Esophagus muscularis mucosa (tissue), 4 donors: ENCODE measurements around the gene OLFM4. TPM values are rescaled to one million over a fixed set of nuclear protein-coding genes. Genes with fewer than 3 reads are reported as not detected.
A peak's percentile ranks its signal among the peaks of the same experiment; 100 is the strongest.

Experiments
- DNase-seq: peaks from one replicate; pipeline ENCODE4 v3.0.0-alpha.2; 2017; ENCODE audit errors: extremely low spot score
- H3K27ac ChIP-seq, 4 donors: fragments of 200-600 bp; sonication (generic); replicated peaks in 1 of 4; 1 replicate in 3 of 4; 2 replicates in 1 of 4; pipeline ENCODE4 v1.5.1; 2016 to 2019; ENCODE audit warnings: mild to moderate bottlenecking in 1 of 4
- H3K27me3 ChIP-seq, 4 donors: fragments of 200-600 bp; sonication (generic); one replicate each; pipeline versions ENCODE4 v1.5.1 to v1.6.0; 2016 to 2019
- H3K36me3 ChIP-seq, 4 donors: fragments of 200-600 bp; sonication (generic); one replicate each; pipeline ENCODE4 v1.5.1; 2016 to 2019
- H3K4me1 ChIP-seq, 4 donors: fragments of 200-600 bp; sonication (generic); one replicate each; pipeline ENCODE4 v1.5.1; 2016 to 2019
- H3K4me3 ChIP-seq, 4 donors: fragments of 200-600 bp; sonication (generic); 1 replicate in 2 of 4; 2 replicates in 2 of 4; pipeline ENCODE4 v1.5.1; 2016 to 2019; ENCODE audit warnings: mild to moderate bottlenecking in 4 of 4, moderate library complexity in 1 of 4
- H3K9me3 ChIP-seq, 4 donors: fragments of 200-600 bp; sonication (generic); 1 replicate in 3 of 4; 2 replicates in 1 of 4; pipeline ENCODE4 v1.5.1; 2016 to 2019
- EP300 ChIP-seq: sonication (generic); formaldehyde crosslinking; IDR thresholded peaks from one replicate; pipeline ENCODE4 v1.6.1; 2017; ENCODE audit warnings: antibody characterized with exemption
- POLR2A ChIP-seq: fragments of 450-650 bp; IDR thresholded peaks from one replicate; pipeline ENCODE4 v1.6.1; 2017; ENCODE audit warnings: antibody characterized with exemption, moderate library complexity, mild to moderate bottlenecking, low read depth
- POLR2AphosphoS5 ChIP-seq, 2 donors: sonication (generic); formaldehyde crosslinking; IDR thresholded peaks; one replicate each; pipeline ENCODE4 v1.6.1; 2017; ENCODE audit warnings: antibody characterized with exemption in 2 of 2
- WGBS: methylation state at CpG from one replicate; pipeline ENCODE4 v1.1.5; 2018; 5-methylcytosine and 5-hydroxymethylcytosine counted together
- intact Hi-C: fragments of 100-400 bp; cut with DNase I; formaldehyde crosslinking; loops from one replicate; pipeline ENCODE4 v1.15.1; 2023
- total RNA-seq, 4 donors: library from RNA; depleted of rRNA; stranded (reverse); fragments of >200 nt; gene quantifications; one replicate each; pipeline versions ENCODE4 v1.1.0 to v1.2.1, GENCODE V29; 2016
- TF ChIP-seq, protein P1 (sequence below), 3 experiments: fragments of 200-600 bp in 2 of 3; fragments of 450-650 bp in 1 of 3; sonication (generic) in 2 of 3; IDR thresholded peaks; one replicate each; pipeline ENCODE4 v1.5.1; 2017 to 2019; ENCODE audit warnings: antibody characterized with exemption in 3 of 3, mild to moderate bottlenecking in 2 of 3, moderate library complexity in 1 of 3

OLFM4 gene
- total RNA-seq, 4 donors from 2014 or later = under 0.01 to 0.66 (median 0.13) TPM; not detected in 1

DNA sequence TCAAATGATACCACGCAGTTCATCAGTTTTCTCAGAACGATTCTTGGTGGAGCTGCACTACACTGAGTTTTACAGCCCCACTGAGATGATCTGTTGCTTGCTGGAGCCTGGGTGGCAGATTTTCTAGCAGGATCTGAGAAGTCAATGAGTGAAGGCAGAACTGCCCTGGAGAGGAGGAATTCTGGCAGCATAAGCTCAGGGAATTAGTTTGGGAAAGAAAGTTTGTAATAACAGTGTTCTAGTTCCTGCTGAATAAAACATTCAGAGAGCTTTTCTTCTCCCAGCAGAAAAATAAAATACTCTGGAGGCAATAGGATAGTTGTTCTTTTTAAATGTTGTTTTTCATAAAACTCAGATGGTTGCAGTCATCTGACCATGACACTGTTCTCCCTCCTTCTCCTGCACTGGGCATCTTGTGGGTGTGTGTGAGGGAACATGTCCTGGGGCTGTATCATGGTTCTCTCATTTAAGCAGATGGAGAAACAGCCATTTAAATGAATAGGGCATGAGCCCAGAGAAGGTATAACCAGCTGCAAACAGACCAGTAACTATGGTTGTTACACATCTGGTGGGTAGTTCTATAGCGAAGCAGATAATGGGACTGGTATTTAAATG, 29.6 kb downstream of the OLFM4 start:
- no peak overlapping the region for H3K4me3 ChIP-seq
- 82% methylated on average over 3 of the region's 3 CpGs for WGBS
- TF ChIP-seq EP300 (no peak), POLR2AphosphoS5 (IDR thresholded peaks at IDR 0.05) (no peak), POLR2A (no peak)
- TF ChIP-seq, protein P1, sequence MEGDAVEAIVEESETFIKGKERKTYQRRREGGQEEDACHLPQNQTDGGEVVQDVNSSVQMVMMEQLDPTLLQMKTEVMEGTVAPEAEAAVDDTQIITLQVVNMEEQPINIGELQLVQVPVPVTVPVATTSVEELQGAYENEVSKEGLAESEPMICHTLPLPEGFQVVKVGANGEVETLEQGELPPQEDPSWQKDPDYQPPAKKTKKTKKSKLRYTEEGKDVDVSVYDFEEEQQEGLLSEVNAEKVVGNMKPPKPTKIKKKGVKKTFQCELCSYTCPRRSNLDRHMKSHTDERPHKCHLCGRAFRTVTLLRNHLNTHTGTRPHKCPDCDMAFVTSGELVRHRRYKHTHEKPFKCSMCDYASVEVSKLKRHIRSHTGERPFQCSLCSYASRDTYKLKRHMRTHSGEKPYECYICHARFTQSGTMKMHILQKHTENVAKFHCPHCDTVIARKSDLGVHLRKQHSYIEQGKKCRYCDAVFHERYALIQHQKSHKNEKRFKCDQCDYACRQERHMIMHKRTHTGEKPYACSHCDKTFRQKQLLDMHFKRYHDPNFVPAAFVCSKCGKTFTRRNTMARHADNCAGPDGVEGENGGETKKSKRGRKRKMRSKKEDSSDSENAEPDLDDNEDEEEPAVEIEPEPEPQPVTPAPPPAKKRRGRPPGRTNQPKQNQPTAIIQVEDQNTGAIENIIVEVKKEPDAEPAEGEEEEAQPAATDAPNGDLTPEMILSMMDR (IDR thresholded peaks at IDR 0.05) = no peak

DNA sequence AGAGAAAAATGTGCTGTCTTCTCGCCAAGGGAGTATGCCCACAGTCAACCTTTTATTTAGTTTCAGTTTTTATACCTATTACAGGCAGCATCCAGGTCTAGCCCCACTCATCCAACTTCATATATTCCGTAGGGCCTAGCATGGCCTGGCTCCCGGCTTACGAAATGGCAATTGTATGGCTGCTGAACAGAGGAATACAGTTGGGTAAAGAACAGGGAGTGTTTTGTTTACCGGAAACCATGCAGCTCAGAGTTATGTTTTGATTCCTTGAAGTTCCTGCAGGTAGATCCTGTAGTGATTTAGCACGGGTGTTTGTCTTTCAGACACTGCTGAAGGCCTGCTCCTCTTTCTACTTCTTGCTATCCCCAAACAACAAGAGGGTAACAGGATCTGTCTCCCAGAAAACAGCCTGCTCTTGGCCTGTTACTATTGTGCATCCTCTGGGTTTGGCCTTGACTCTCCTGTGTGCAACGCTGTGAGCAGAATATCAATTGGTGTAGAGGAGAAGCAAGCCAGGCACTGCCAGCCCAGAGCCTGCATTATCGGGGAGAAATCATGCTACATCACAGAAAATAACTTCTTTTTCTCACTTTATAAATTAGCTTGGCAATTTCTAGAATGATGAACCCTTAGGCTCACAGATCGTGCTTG, 32.4 kb downstream of the OLFM4 start:
- Histone ChIP-seq H3K36me3 (no peaks in the 10 kb centered on the region), H3K4me1 (no peaks in the 10 kb centered on the region), H3K27ac (no peak overlapping the region), H3K4me3 (no peak overlapping the region), H3K27me3 (peaks cover 0 to 2% (median 0%) of the 10 kb centered on the region in 4 donors), H3K9me3 (no peaks in the 10 kb centered on the region)
- 91% methylated on average over 9 of the region's 9 CpGs for WGBS
- peak; percentile 80 for DNase-seq
- TF ChIP-seq EP300 (no peak), POLR2AphosphoS5 (IDR thresholded peaks at IDR 0.05) (no peak), POLR2A (no peak)
- TF ChIP-seq, protein P1 (IDR thresholded peaks at IDR 0.05) = no peak
- intact Hi-C loops = no loop called here

More for the DNA sequence above, 29.6 kb downstream of the OLFM4 start:
- Histone ChIP-seq H3K36me3 (no peaks in the 10 kb centered on the region), H3K27ac (no peak overlapping the region), H3K4me1 (no peaks in the 10 kb centered on the region), H3K27me3 (no peaks in the 10 kb centered on the region), H3K9me3 (no peaks in the 10 kb centered on the region)
- intact Hi-C loops = no loop called here
- peak; percentile 42 for DNase-seq

GRCh38 chr13:53064731-53065130, 36.1 kb downstream of the OLFM4 start:
- WGBS = 28% methylated on average over 4 of the region's 4 CpGs
- no peak for TF ChIP-seq POLR2A
- no peak for TF ChIP-seq POLR2AphosphoS5 (IDR thresholded peaks at IDR 0.05)
- TF ChIP-seq, protein P1 (IDR thresholded peaks at IDR 0.05) = no peak
- no peak for TF ChIP-seq EP300
- no peaks in the 10 kb centered on the region for H3K4me1 ChIP-seq
- no peak overlapping the region for H3K27ac ChIP-seq
- H3K9me3 ChIP-seq = no peaks in the 10 kb centered on the region
- H3K4me3 ChIP-seq = no peak overlapping the region
- DNase-seq = peak; percentile 79
- intact Hi-C loops = no loop called here
- peaks cover 0 to 13% (median 0%) of the 10 kb centered on the region in 4 donors for H3K27me3 ChIP-seq
- no peaks in the 10 kb centered on the region for H3K36me3 ChIP-seq

DNA sequence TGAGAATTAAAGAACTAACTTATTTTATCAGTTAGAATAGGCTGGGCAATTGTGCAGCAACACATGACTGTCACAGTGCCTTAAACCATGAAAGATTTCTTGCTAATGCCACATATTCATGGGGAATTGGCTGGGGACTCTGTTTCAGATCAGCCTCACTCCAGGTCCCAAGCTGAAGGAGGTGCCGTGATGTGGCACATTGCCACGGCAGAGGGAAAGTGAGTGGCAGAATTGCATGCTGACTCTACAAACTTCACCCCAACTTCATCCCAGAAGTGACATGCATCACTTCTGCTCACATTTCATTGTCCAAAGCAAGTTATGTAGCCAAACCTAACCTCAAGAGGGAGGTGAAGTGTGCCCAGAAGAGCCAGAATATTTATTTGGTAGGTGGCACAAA, 37.8 kb downstream of the OLFM4 start:
- WGBS = 95% methylated on average over 2 of the region's 2 CpGs
- no peak for TF ChIP-seq POLR2A
- no peak for TF ChIP-seq EP300
- TF ChIP-seq POLR2AphosphoS5 (IDR thresholded peaks at IDR 0.05) = no peak
- TF ChIP-seq, protein P1 (IDR thresholded peaks at IDR 0.05) = no peak
- peak; percentile 21 for DNase-seq
- no peaks in the 10 kb centered on the region for H3K36me3 ChIP-seq
- H3K4me1 ChIP-seq = no peaks in the 10 kb centered on the region
- H3K9me3 ChIP-seq = no peaks in the 10 kb centered on the region
- H3K27ac ChIP-seq = no peak overlapping the region
- peaks cover 0 to 13% (median 0%) of the 10 kb centered on the region in 4 donors for H3K27me3 ChIP-seq
- no peak overlapping the region for H3K4me3 ChIP-seq
- intact Hi-C loops = no loop called here
